H9 (cell line): ENCODE results near the gene KIF26B. TPM values are rescaled to one million over a fixed set of nuclear protein-coding genes. Genes with fewer than 3 reads are reported as not detected.
A peak's percentile ranks its signal among the peaks of the same experiment; 100 is the strongest.

Experiments
- DNase-seq: peaks from one replicate; pipeline ENCODE4 v3.0.0-alpha.2; 2017
- H2AFZ ChIP-seq: one replicate; pipeline ENCODE4 v1.6.1; 2013; ENCODE audit warnings: mild to moderate bottlenecking, low read length, control low read depth, moderate library complexity
- H2AK5ac ChIP-seq: 2 replicates; pipeline ENCODE4 v1.6.1; 2013; ENCODE audit warnings: low read length, control low read depth, mixed read lengths; ENCODE audit not compliant: insufficient read length
- H2BK120ac ChIP-seq: one replicate; pipeline ENCODE4 v1.6.1; 2013; ENCODE audit warnings: low read depth, mild to moderate bottlenecking, low read length, control low read depth, inconsistent platforms; ENCODE audit not compliant: poor library complexity, severe bottlenecking
- H2BK12ac ChIP-seq: 2 replicates; pipeline ENCODE4 v1.6.1; 2013; ENCODE audit warnings: low read length, control low read depth, mixed read lengths, low read depth; ENCODE audit not compliant: insufficient read length
- H2BK15ac ChIP-seq: 2 replicates; pipeline ENCODE4 v1.6.1; 2013; ENCODE audit warnings: low read depth, low read length, control low read depth
- H2BK20ac ChIP-seq: one replicate; pipeline ENCODE4 v1.6.1; 2013; ENCODE audit warnings: low read depth, mild to moderate bottlenecking, low read length, control low read depth, inconsistent platforms; ENCODE audit not compliant: poor library complexity, severe bottlenecking
- H2BK5ac ChIP-seq: 2 replicates; pipeline ENCODE4 v1.6.1; 2013; ENCODE audit warnings: low read length, control low read depth, mixed read lengths; ENCODE audit not compliant: insufficient read length
- H3K14ac ChIP-seq: 2 replicates; pipeline ENCODE4 v1.6.1; 2013; ENCODE audit warnings: low read length, control low read depth; ENCODE audit not compliant: insufficient read depth
- H3K18ac ChIP-seq: 2 replicates; pipeline ENCODE4 v1.6.1; 2013; ENCODE audit warnings: low read depth, mild to moderate bottlenecking, mixed read lengths, low read length, control low read depth; ENCODE audit not compliant: insufficient read length
- H3K23ac ChIP-seq: 2 replicates; pipeline ENCODE4 v1.6.1; 2013; ENCODE audit warnings: low read length, control low read depth, mixed read lengths, low read depth; ENCODE audit not compliant: insufficient read length
- H3K23me2 ChIP-seq: 2 replicates; pipeline ENCODE4 v1.6.1; 2013; ENCODE audit warnings: low read depth, mild to moderate bottlenecking, mixed read lengths, low read length, control low read depth; ENCODE audit not compliant: insufficient read length, poor library complexity, severe bottlenecking
- H3K27ac ChIP-seq: 2 replicates; pipeline ENCODE4 v1.5.1; 2013; ENCODE audit warnings: low read length, control low read depth, mixed read lengths, low read depth; ENCODE audit not compliant: insufficient read length
- H3K27me3 ChIP-seq: 2 replicates; pipeline ENCODE4 v1.6.1; 2013; ENCODE audit warnings: low read length, control low read depth, inconsistent platforms; ENCODE audit not compliant: insufficient read depth
- H3K4ac ChIP-seq: 2 replicates; pipeline ENCODE4 v1.6.1; 2013; ENCODE audit warnings: low read depth, mild to moderate bottlenecking, control low read depth, inconsistent platforms, low read length, moderate library complexity
- H3K4me1 ChIP-seq: 2 replicates; pipeline ENCODE4 v1.6.1; 2013; ENCODE audit warnings: low read length, control low read depth, inconsistent platforms; ENCODE audit not compliant: insufficient read depth
- H3K4me2 ChIP-seq: 2 replicates; pipeline ENCODE4 v1.6.1; 2013; ENCODE audit warnings: low read length, control low read depth, mixed read lengths; ENCODE audit not compliant: insufficient read length, insufficient read depth
- H3K56ac ChIP-seq: 2 replicates; pipeline ENCODE4 v1.6.1; 2013; ENCODE audit warnings: low read depth, mild to moderate bottlenecking, mixed read lengths, low read length, control low read depth; ENCODE audit not compliant: insufficient read length
- H3K79me1 ChIP-seq: 2 replicates; pipeline ENCODE4 v1.6.1; 2013; ENCODE audit warnings: low read depth, mild to moderate bottlenecking, moderate library complexity, low read length, control low read depth, inconsistent platforms; ENCODE audit not compliant: insufficient read depth, poor library complexity, severe bottlenecking
- H3K79me2 ChIP-seq: 2 replicates; pipeline ENCODE4 v1.6.1; 2013; ENCODE audit warnings: low read length, control low read depth, inconsistent platforms; ENCODE audit not compliant: insufficient read depth
- H3K9ac ChIP-seq: 2 replicates; pipeline ENCODE4 v1.6.1; 2013; ENCODE audit warnings: low read length, control low read depth, mixed read lengths; ENCODE audit not compliant: insufficient read length; ENCODE audit errors: extremely low read depth
- H3K9me3 ChIP-seq: one replicate; pipeline ENCODE4 v1.6.1; 2013; ENCODE audit warnings: low read depth, low read length, inconsistent platforms; ENCODE audit not compliant: control insufficient read depth
- H3T11ph ChIP-seq: one replicate; pipeline ENCODE4 v1.6.1; 2013; ENCODE audit warnings: mild to moderate bottlenecking, low read length, control low read depth, inconsistent platforms
- H4K20me1 ChIP-seq: one replicate; pipeline ENCODE4 v1.6.1; 2013; ENCODE audit not compliant: control insufficient read depth, insufficient read length, insufficient read depth
- H4K5ac ChIP-seq: 2 replicates; pipeline ENCODE4 v1.6.1; 2013; ENCODE audit warnings: low read depth, mild to moderate bottlenecking, mixed read lengths, low read length, control low read depth; ENCODE audit not compliant: insufficient read length
- H4K8ac ChIP-seq: replicated peaks from 2 replicates; pipeline ENCODE4 v1.6.1; 2013; ENCODE audit warnings: low read length, control low read depth, mixed read lengths, low read depth; ENCODE audit not compliant: insufficient read length
- H4K91ac ChIP-seq: 2 replicates; pipeline ENCODE4 v1.6.1; 2013; ENCODE audit warnings: low read depth, mild to moderate bottlenecking, moderate library complexity, mixed read lengths, low read length, control low read depth; ENCODE audit not compliant: insufficient read length
- H3K27ac Mint-ChIP-seq, 3 experiments: 2 replicates in 2 of 3; 3 replicates in 1 of 3; pipeline ENCODE4 v1.8.0; 2020 to 2021; ENCODE audit warnings: mixed read lengths in 3 of 3, mild to moderate bottlenecking in 1 of 3, moderate library complexity in 1 of 3
- H3K27me3 Mint-ChIP-seq: 2 replicates; pipeline ENCODE4 v1.8.0; 2021; ENCODE audit warnings: low read depth, mild to moderate bottlenecking, moderate library complexity, mixed read lengths
- H3K36me3 Mint-ChIP-seq, 3 experiments: 2 replicates in 2 of 3; 3 replicates in 1 of 3; pipeline ENCODE4 v1.8.0; 2020 to 2021; ENCODE audit warnings: low read depth in 3 of 3, mixed read lengths in 3 of 3; ENCODE audit not compliant: insufficient read depth in 1 of 3
- H3K4me1 Mint-ChIP-seq, 2 experiments: 2 replicates each; pipeline ENCODE4 v1.8.0; 2020; ENCODE audit warnings: mixed read lengths in 2 of 2
- H3K4me3 Mint-ChIP-seq, 2 experiments: 2 replicates in 1 of 2; 3 replicates in 1 of 2; pipeline ENCODE4 v1.8.0; 2020 to 2021; ENCODE audit warnings: mild to moderate bottlenecking in 2 of 2, mixed read lengths in 2 of 2, moderate library complexity in 1 of 2
- H3K9me3 Mint-ChIP-seq, 2 experiments: 2 replicates in 1 of 2; 3 replicates in 1 of 2; pipeline ENCODE4 v1.8.0; 2020; ENCODE audit warnings: mild to moderate bottlenecking in 2 of 2, mixed read lengths in 2 of 2, moderate library complexity in 1 of 2
- CTCF ChIP-seq: fragments of 200-600 bp; sonication (generic); conservative IDR thresholded peaks from 3 replicates; pipeline ENCODE4 v1.8.0; 2021; ENCODE audit warnings: antibody characterized with exemption, mild to moderate bottlenecking
- WGBS: extraction: QIAGEN DNeasy Blood & Tissue Kit; methylation state at CpG from one replicate; pipeline ENCODE4 v1.1.7; 2013; ENCODE audit warnings: missing lambda C conversion rate, low lambda C conversion rate, mixed read lengths; ENCODE audit not compliant: insufficient read length; ENCODE audit errors: extremely low coverage; 5-methylcytosine and 5-hydroxymethylcytosine counted together
- total RNA-seq: library from RNA; stranded (reverse); gene quantifications from 2 replicates; pipeline ENCODE4 v1.2.1, GENCODE V29; 2021

The KIF26B gene
- total RNA-seq, 1 experiment from 2014 or later: 0.13 TPM

- Histone ChIP-seq H3K79me2 (no peaks in the 10 kb centered on the region), H3K14ac (no peak overlapping the region), H3K27me3 (no peaks in the 10 kb centered on the region), H2BK12ac (no peak overlapping the region), H4K91ac (no peak overlapping the region), H3K4ac (no peak overlapping the region), H3K23me2 (no peaks in the 10 kb centered on the region), H4K20me1 (no peaks in the 10 kb centered on the region), H3K9ac (no peak overlapping the region), H2BK5ac (no peak overlapping the region), H3T11ph (no peak overlapping the region), H3K9me3 (no peaks in the 10 kb centered on the region), H4K5ac (no peak overlapping the region), H4K8ac (no peak overlapping the region), H3K4me1 (peaks cover 2% of the 10 kb centered on the region; the same call in 1 of the 2 replicates), H2BK20ac (no peak overlapping the region), H3K18ac (no peak overlapping the region), H3K27ac (no peak overlapping the region), H3K23ac (no peak overlapping the region), H2BK15ac (no peak overlapping the region), H2AK5ac (no peak overlapping the region), H2BK120ac (no peak overlapping the region), H3K79me1 (no peaks in the 10 kb centered on the region), H3K4me2 (no peak overlapping the region), H3K56ac (no peak overlapping the region), H2AFZ (no peak overlapping the region)
- Mint-ChIP-seq H3K27me3 (peaks cover 3% of the 10 kb centered on the region), H3K4me1 (peaks cover 11 to 16% of the 10 kb centered on the region in 2 experiments), H3K4me3 (no peak overlapping the region), H3K36me3 (no peaks in the 10 kb centered on the region), H3K27ac (peak overlapping the region in 1 of 3 experiments; percentile 73; a peak in 1 of 7 replicates), H3K9me3 (no peaks in the 10 kb centered on the region)
- no peak; the same call in 2 of the 3 replicates for TF ChIP-seq CTCF
- DNase-seq: peak; percentile 47
- WGBS: no CpG with 5 or more reads among the region's 16 CpGs
These were observed 70.8 kb downstream of the KIF26B start for GRCh38 chr1:245225322-245226202.
